T-cell (primary cell): ENCODE data around the gene TNC. TPM values are rescaled to one million over a fixed set of nuclear protein-coding genes. Genes with fewer than 3 reads are reported as not detected.

ENCODE experiments used
- ATAC-seq, 4 experiments: fragments of 200-7000 bp in 3 of 4; fragments of 150-1000 bp in 1 of 4; cut with Tn5 transposase; replicated peaks in 1 of 4; 1 replicate in 3 of 4; 2 replicates in 1 of 4; pipeline ENCODE4 v1.10.0; 2021; ENCODE audit warnings: moderate library complexity in 3 of 4, mild to moderate bottlenecking in 2 of 4, moderate number of reproducible peaks in 1 of 4
- CTCF ChIA-PET, 2 donors: fragments of 300-600 bp; sonication (Branson Sonifier 250); formaldehyde crosslinking; loops; one replicate each; lab custom pipeline; 2022; ENCODE audit warnings: antibody characterized with exemption in 2 of 2; lab: Charles Lee
- POLR2A ChIA-PET, 2 donors: fragments of 300-600 bp; sonication (Branson Sonifier 250); formaldehyde crosslinking; loops; one replicate each; lab custom pipeline; 2022; ENCODE audit warnings: antibody characterized with exemption in 2 of 2; lab: Charles Lee
- DNase-seq, 35 experiments: peaks; one replicate each; pipeline versions ENCODE4 v3.0.0 to v3.0.0-alpha.2; 2013 to 2023
- H3K27ac ChIP-seq: one replicate; pipeline ENCODE4 v1.5.1; 2013; ENCODE audit warnings: low read length
- H3K27me3 ChIP-seq, 2 experiments: replicated peaks in 1 of 2; 1 replicate in 1 of 2; 2 replicates in 1 of 2; pipeline versions ENCODE4 v1.6.1 to v1.7.0; 2013; ENCODE audit warnings: low read length in 1 of 2, mixed read lengths in 1 of 2; ENCODE audit not compliant: control insufficient read depth in 2 of 2, insufficient read depth in 2 of 2; ENCODE audit errors: extremely low read depth in 1 of 2
- H3K36me3 ChIP-seq, 2 donors: 1 replicate in 1 of 2; 2 replicates in 1 of 2; pipeline versions ENCODE4 v1.6.1 to v1.7.0; 2013; ENCODE audit warnings: low read length in 1 of 2; ENCODE audit not compliant: control insufficient read depth in 2 of 2, insufficient read depth in 1 of 2; ENCODE audit errors: extremely low read depth in 1 of 2
- H3K4me1 ChIP-seq, 2 experiments: 1 replicate in 1 of 2; 2 replicates in 1 of 2; pipeline versions ENCODE4 v1.6.1 to v1.7.0; 2013; ENCODE audit warnings: low read length in 2 of 2, mixed read lengths in 1 of 2; ENCODE audit not compliant: insufficient read depth in 2 of 2, control insufficient read depth in 1 of 2; ENCODE audit errors: extremely low read depth in 1 of 2
- H3K4me3 ChIP-seq, 2 donors: 1 replicate in 1 of 2; 2 replicates in 1 of 2; pipeline versions ENCODE4 v1.5.1 to v1.7.0; 2013; ENCODE audit warnings: mild to moderate bottlenecking in 2 of 2, low read length in 1 of 2, moderate library complexity in 1 of 2; ENCODE audit not compliant: control insufficient read depth in 1 of 2; ENCODE audit errors: extremely low read depth in 1 of 2
- H3K9me3 ChIP-seq: 2 replicates; pipeline ENCODE4 v1.7.0; 2013
- H3K27ac Mint-ChIP-seq, 2 donors: one replicate each; pipeline ENCODE4 v1.8.0; 2020 to 2021; ENCODE audit warnings: mild to moderate bottlenecking in 2 of 2, mixed read lengths in 2 of 2
- H3K27me3 Mint-ChIP-seq, 2 donors: one replicate each; pipeline ENCODE4 v1.8.0; 2021 to 2022; ENCODE audit warnings: mixed read lengths in 2 of 2
- H3K36me3 Mint-ChIP-seq: one replicate; pipeline ENCODE4 v1.8.0; 2021; ENCODE audit warnings: mixed read lengths
- H3K4me1 Mint-ChIP-seq, 3 donors: one replicate each; pipeline ENCODE4 v1.8.0; 2020 to 2022; ENCODE audit warnings: mixed read lengths in 3 of 3, mild to moderate bottlenecking in 1 of 3
- H3K4me3 Mint-ChIP-seq, 3 donors: one replicate each; pipeline ENCODE4 v1.8.0; 2020 to 2022; ENCODE audit warnings: mild to moderate bottlenecking in 3 of 3, mixed read lengths in 3 of 3, moderate library complexity in 3 of 3
- H3K9me3 Mint-ChIP-seq, 3 donors: one replicate each; pipeline ENCODE4 v1.8.0; 2020 to 2022; ENCODE audit warnings: mixed read lengths in 3 of 3
- WGBS: methylation state at CpG from one replicate; pipeline ENCODE4 v1.1.5; 2013; ENCODE audit warnings: missing lambda C conversion rate; ENCODE audit not compliant: insufficient coverage; 5-methylcytosine and 5-hydroxymethylcytosine counted together
- total RNA-seq, 35 experiments: library from RNA in 6 of 35; stranded (reverse) in 6 of 35; fragments of 120-200 nt in 1 of 35; gene quantifications; one replicate each; pipeline versions ENCODE4 v1.2.1 to v1.2.4 and lab custom pipeline; 2013 to 2026

TNC gene
- total RNA-seq, 5 donors from 2014 or later (not counting 1 experiment from before 2014, with no cell fraction given), result 0.16 to 0.29 (median 0.20) TPM; not detected in 2

DNA sequence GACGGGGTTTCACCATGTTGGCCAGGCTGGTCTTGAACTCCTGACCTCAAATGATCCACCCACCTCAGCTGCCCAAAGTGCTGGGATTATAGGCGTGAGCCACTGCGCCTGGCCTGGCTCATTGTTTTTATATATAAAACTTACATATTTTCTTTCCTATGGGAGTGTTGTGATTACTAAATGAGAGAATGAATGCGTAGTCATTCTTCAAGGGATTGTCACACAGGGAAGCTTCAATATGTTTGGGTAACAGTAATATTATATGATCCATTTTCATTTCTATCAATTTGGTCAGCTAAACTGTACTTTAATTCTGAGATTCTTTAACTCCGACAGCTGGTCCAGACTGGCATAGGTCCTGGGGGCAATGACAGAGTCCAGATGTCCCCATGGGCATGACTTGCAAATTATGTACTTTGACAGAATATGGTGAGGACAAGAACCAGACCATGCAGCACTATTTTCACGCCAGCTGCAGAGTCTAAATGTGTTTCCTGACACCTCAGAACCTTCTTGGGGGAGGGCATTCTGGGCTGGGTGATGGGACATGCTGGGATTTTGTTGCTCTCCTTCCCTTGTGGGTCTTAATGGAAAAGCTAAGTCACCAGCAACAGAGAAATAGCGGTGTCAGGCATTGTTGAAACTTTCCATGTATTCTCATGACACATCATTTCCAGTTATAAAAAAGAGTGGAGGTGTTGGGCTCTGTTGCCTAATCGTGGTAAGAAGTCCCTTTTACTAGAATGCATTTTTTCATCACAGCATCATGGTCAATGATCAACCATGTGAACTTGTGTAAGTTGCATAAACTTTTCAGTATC lies 40.9 kb upstream of the TNC start:
- CTCF ChIA-PET, result no interaction called here
- H3K4me1 ChIP-seq, result no peaks in the 10 kb centered on the region
- H3K36me3 ChIP-seq, result no peaks in the 10 kb centered on the region
- ATAC-seq, result no peak
- H3K9me3 ChIP-seq, result no peaks in the 10 kb centered on the region
- H3K27me3 ChIP-seq, result peaks cover 0 to 3% of the 10 kb centered on the region in 2 experiments
- H3K27ac ChIP-seq, result no peak overlapping the region
- WGBS, result 83% methylated on average over 2 of the region's 8 CpGs
- no peak for DNase-seq
- H3K36me3 Mint-ChIP-seq, result no peaks in the 10 kb centered on the region
- H3K4me1 Mint-ChIP-seq, result no peaks in the 10 kb centered on the region
- POLR2A ChIA-PET, result no interaction called here
- no peak overlapping the region for H3K27ac Mint-ChIP-seq
- H3K4me3 ChIP-seq, result no peak overlapping the region
- H3K9me3 Mint-ChIP-seq, result no peaks in the 10 kb centered on the region
- peaks cover 14 to 23% of the 10 kb centered on the region in 2 donors for H3K27me3 Mint-ChIP-seq
- H3K4me3 Mint-ChIP-seq, result no peak overlapping the region

DNA sequence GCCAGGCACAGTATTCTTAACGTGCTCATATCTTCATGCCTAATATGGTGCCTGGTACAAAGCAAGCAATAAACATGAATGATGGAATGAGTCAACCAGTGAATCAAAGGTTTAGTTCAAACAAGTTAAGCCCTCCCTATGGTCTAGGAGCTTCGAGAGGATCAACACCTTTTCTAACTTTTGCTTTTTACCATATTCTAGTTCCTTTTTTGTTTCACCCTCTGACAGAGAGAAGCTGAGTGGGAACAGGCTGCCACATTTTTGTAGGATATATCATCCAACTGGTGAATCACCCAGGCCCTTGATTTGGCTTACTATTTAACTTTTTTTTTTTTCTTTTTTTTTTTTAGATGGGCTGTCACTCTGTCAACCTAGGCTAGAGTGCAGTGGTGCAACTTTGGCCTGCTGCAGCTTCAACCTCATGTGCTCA lies 39.3 kb upstream of the TNC start:
- POLR2A ChIA-PET, result no interaction called here
- ATAC-seq, result no peak
- H3K4me1 ChIP-seq, result no peaks in the 10 kb centered on the region

DNA sequence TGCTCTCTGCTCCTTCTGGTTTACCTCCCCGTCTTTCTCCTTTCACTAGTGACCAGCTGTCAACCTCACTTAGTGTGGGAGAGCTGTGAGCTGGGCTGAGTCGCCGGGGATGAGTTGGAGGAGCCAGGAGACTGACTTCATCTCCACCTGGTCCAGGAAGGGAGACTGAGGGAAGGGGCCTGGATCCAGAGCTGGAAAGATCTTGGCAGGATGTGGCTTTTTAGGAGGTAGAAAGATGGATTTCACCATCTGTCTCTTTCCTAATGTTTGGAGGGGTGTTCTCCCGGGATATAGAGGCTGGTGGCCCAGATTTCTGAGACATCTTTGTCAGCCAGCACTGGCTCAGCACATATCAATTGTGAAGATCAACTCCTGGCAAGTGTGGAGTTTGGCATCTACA lies 37.1 kb upstream of the TNC start:
- Histone ChIP-seq H3K4me3 (no peak overlapping the region), H3K9me3 (no peaks in the 10 kb centered on the region), H3K27me3 (peaks cover 0 to 3% of the 10 kb centered on the region in 2 experiments), H3K27ac (no peak overlapping the region), H3K36me3 (no peaks in the 10 kb centered on the region), H3K4me1 (no peaks in the 10 kb centered on the region)
- H3K4me3 Mint-ChIP-seq, result no peak overlapping the region
- H3K27ac Mint-ChIP-seq, result no peak overlapping the region
- DNase-seq, result no peak
- CTCF ChIA-PET, result no interaction called here
- no peaks in the 10 kb centered on the region for H3K9me3 Mint-ChIP-seq
- POLR2A ChIA-PET, result no interaction called here
- no peaks in the 10 kb centered on the region for H3K36me3 Mint-ChIP-seq
- no peak for ATAC-seq
- no peaks in the 10 kb centered on the region for H3K4me1 Mint-ChIP-seq
- peaks cover 7 to 18% of the 10 kb centered on the region in 2 donors for H3K27me3 Mint-ChIP-seq
- 100% methylated on average over 1 of the region's 4 CpGs for WGBS

More for the DNA sequence above, 39.3 kb upstream of the TNC start:
- no peak for DNase-seq
- peaks cover 10 to 18% of the 10 kb centered on the region in 2 donors for H3K27me3 Mint-ChIP-seq
- no peak overlapping the region for H3K4me3 Mint-ChIP-seq
- WGBS, result no CpG with 5 or more reads among the region's 2 CpGs
- H3K4me3 ChIP-seq, result no peak overlapping the region
- H3K27ac ChIP-seq, result no peak overlapping the region
- H3K27me3 ChIP-seq, result peaks cover 0 to 3% of the 10 kb centered on the region in 2 experiments
- no peaks in the 10 kb centered on the region for H3K9me3 ChIP-seq
- no peaks in the 10 kb centered on the region for H3K4me1 Mint-ChIP-seq
- H3K27ac Mint-ChIP-seq, result no peak overlapping the region
- CTCF ChIA-PET, result no interaction called here
- no peaks in the 10 kb centered on the region for H3K36me3 ChIP-seq
- H3K9me3 Mint-ChIP-seq, result no peaks in the 10 kb centered on the region
- no peaks in the 10 kb centered on the region for H3K36me3 Mint-ChIP-seq

GRCh38 chr9:115154617-115155016 lies 36.7 kb upstream of the TNC start:
- no peak for DNase-seq
- ChIA-PET POLR2A (no interaction called here), CTCF (no interaction called here)
- ATAC-seq, result no peak
- H3K27ac ChIP-seq, result no peak overlapping the region
- Mint-ChIP-seq H3K27me3 (peaks cover 7 to 18% of the 10 kb centered on the region in 2 donors), H3K27ac (no peak overlapping the region), H3K4me3 (no peak overlapping the region), H3K36me3 (no peaks in the 10 kb centered on the region), H3K9me3 (no peaks in the 10 kb centered on the region), H3K4me1 (no peaks in the 10 kb centered on the region)
- no peaks in the 10 kb centered on the region for H3K9me3 ChIP-seq
- H3K36me3 ChIP-seq, result no peaks in the 10 kb centered on the region
- no peak overlapping the region for H3K4me3 ChIP-seq
- peaks cover 0 to 3% of the 10 kb centered on the region in 2 experiments for H3K27me3 ChIP-seq
- H3K4me1 ChIP-seq, result no peaks in the 10 kb centered on the region

- H3K27ac Mint-ChIP-seq, result no peak overlapping the region
- no peak overlapping the region for H3K4me3 Mint-ChIP-seq
- WGBS, result no CpG with 5 or more reads among the region's 3 CpGs
- no peaks in the 10 kb centered on the region for H3K36me3 Mint-ChIP-seq
- H3K27me3 ChIP-seq, result peaks cover 0 to 3% of the 10 kb centered on the region in 2 experiments
- H3K4me1 ChIP-seq, result no peaks in the 10 kb centered on the region
- no peak for ATAC-seq
- POLR2A ChIA-PET, result no interaction called here
- no peak overlapping the region for H3K27ac ChIP-seq
- H3K9me3 Mint-ChIP-seq, result no peaks in the 10 kb centered on the region
- H3K27me3 Mint-ChIP-seq, result peaks cover 7 to 15% of the 10 kb centered on the region in 2 donors
- H3K9me3 ChIP-seq, result no peaks in the 10 kb centered on the region
- no peak for DNase-seq
- CTCF ChIA-PET, result interaction anchor here in 1 of 2 donors (0.6 kb wide), 1 partner anchor 1360 kb away, joined by 3 read pairs; no protein-coding TSS in a partner anchor
- no peaks in the 10 kb centered on the region for H3K36me3 ChIP-seq
- H3K4me1 Mint-ChIP-seq, result no peaks in the 10 kb centered on the region
- H3K4me3 ChIP-seq, result no peak overlapping the region
Observed at GRCh38 chr9:115152281-115152820, 34.4 kb upstream of the TNC start.

DNA sequence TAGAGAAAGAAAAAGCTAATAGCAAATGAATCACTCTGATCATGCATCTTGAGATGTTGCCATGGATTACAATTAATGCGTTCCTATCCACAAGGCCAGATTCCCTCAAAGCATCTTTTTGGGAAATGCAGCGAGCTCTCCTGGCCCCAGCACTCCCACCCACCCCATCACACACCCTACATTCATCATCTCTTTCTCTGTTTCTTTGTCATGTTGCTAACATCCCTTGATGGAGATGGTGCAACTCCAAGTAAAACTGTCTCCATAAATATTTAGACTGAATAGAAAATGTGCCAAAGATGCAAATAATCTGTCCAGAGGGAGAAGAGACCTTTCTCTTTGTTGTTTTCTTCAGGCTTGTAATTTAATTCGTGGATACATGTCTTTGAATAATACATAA lies 30.8 kb upstream of the TNC start:
- DNase-seq (no peak), ATAC-seq (no peak)
- no peaks in the 10 kb centered on the region for H3K36me3 Mint-ChIP-seq
- H3K27ac Mint-ChIP-seq, result no peak overlapping the region
- H3K4me1 Mint-ChIP-seq, result no peaks in the 10 kb centered on the region
- ChIA-PET CTCF (no interaction called here), POLR2A (no interaction called here)
- H3K27me3 ChIP-seq, result peaks cover 0 to 3% of the 10 kb centered on the region in 2 experiments
- no peaks in the 10 kb centered on the region for H3K9me3 ChIP-seq
- H3K9me3 Mint-ChIP-seq, result no peaks in the 10 kb centered on the region
- H3K4me3 ChIP-seq, result no peak overlapping the region
- no peak overlapping the region for H3K27ac ChIP-seq
- no peak overlapping the region for H3K4me3 Mint-ChIP-seq
- H3K36me3 ChIP-seq, result no peaks in the 10 kb centered on the region
- whole genome bisulfite sequencing, result no CpG with 5 or more reads among the region's 3 CpGs
- H3K4me1 ChIP-seq, result no peaks in the 10 kb centered on the region
- peaks cover 10 to 11% of the 10 kb centered on the region in 2 donors for H3K27me3 Mint-ChIP-seq
